GOT3 (cell line): Measurements from ENCODE around the gene OIT3.

ENCODE experiments used
- DNase-seq: peaks from one replicate; lab custom pipeline; 2025; ENCODE audit warnings: mixed read lengths; lab: John Stamatoyannopoulos, UW

Gene OIT3

GRCh38 chr10:72893136-72893798 is at the start of gene OIT3:
TSS of gene OIT3 (plus strand) at chr10:72893739. CDS start at chr10:72893799, 60 bp downstream.
- no peak for DNase-seq

DNA sequence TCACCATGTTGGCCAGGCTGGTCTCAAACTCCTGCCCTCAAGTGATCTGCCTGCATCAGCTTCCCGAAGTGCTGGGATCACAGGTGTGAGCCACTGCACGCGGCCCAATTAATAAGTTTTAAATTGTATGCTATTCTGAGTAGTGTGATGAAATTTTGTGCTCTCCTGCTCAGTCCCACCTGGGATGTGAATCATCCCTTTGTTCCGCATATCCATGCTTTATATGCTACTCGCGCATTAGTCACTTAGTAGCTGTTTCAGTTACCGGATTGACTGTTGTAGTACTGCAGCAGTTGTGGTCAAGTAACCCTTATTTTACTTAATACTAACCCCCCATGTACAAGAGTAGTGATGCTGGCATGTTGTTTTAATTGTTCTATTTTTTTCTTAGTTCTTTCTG is 47.3 kb upstream of the OIT3 start:
- no peak for DNase-seq

DNA sequence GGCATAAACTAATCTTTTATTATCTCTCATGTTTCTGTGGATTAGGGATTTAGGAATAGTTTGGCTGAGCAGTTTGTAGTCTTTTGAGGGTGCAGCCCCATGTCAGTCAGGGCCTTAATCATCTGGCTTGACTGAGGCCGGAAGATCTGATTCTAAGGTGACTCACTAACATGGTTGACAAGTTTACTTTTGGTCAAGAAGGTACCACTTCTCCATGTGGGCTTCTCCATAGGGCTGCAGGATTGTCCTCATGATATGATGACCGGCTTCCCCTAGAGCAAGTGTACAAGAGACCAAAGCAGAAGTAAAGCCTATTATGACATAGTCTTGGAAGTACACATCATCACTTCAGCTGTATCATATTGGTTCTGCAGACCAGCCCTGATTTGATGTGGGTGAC is 45.9 kb upstream of the OIT3 start:
- DNase-seq, result no peak

DNA sequence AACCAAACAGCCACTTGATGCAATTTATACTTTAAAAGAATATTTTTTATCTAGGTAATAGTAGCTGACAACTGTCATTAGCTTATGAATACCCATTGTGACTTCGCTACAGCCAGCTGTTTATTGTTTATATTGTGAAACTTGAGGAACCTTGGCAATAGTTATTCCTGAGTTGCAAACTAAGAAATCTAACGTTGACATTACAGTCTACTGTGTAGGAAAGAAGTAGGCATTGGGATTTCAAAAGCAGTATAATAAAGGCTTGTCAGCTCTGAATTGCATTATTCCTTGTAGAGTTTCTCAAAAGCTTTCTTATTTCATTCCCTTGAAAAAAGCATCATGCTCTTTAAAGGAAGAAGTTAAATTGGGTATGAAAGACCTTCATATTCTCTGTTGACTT is 42.7 kb upstream of the OIT3 start:
- no peak for DNase-seq

DNA sequence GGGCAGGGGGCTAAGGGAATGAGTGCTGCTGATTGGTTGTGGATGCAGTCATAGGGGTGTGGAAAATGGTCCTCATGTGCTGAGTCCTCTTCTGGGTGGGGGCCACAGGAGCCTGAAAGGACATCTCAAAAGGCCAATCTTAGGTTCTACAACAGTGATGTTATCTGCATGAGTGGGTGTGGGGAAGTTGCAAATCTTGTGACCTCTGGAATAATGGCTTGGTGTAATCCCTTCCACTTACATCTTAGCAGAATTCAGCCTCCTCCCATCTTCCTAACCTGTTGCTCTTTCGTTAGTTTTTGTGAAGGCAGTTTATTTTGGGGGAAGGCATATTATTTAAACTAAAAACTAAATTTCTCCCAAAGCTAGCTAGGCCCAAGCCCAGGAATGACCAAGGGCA is 42.0 kb upstream of the OIT3 start:
- no peak for DNase-seq

DNA sequence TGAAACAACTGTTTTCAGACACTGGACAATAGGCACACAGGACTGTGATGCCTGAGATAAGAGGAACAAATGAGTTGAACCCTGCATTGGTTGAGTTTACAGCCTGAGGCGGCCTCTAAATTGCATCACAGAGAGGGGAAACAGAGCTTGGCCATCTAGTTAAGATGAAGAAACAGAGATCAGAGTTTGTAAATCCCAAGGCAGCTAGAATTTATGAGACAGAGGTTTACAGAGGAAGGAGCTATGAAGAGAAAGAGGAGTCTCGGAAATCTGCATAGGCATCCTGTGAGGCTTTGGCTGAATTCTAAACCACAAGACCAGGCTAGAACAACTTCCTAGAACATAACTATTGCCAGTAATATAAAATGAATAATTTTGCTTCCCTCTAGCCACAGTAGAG is 41.0 kb upstream of the OIT3 start:
- no peak for DNase-seq

GRCh38 chr10:72855129-72855528 is 38.4 kb upstream of the OIT3 start:
- no peak for DNase-seq

DNA sequence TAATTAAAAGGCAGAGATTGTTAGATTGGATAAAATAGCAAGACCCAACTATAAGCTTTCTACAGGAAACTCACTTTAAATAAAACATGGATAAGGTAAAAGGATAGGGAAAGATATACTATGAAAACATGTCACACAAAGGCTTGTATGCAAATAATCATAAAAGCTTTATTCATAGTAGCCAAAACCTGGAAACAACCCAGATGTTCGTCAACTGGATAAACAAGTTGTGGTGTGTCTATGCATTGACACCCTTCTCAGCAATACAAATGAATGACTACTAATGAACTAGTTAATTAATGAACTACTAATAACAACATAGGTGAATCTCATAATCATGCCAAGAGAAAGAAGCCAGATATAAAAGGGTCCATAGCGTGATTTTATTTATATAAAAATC is 37.7 kb upstream of the OIT3 start:
- DNase-seq, result no peak

GRCh38 chr10:72858067-72858466 is 35.5 kb upstream of the OIT3 start:
- DNase-seq, result no peak

DNA sequence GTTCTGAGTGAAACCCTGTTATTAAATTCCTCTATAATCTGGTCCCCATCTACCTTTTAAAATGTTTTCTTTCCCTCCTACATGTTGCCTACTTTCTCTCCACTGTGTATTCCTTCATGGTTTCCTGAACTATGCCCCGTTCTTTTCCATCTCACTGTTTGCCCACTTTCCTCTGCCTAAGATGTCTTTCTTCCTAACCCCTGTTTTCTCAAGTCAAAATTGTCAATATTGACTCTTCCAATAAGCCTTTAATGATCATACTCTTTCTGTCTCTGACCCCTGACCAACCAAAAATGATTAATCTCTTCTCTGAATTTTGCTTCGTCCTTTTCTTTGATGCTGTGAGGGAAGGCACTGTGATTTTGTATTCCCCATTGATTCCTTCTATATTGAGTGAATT is 30.6 kb upstream of the OIT3 start:
- no peak for DNase-seq

DNA sequence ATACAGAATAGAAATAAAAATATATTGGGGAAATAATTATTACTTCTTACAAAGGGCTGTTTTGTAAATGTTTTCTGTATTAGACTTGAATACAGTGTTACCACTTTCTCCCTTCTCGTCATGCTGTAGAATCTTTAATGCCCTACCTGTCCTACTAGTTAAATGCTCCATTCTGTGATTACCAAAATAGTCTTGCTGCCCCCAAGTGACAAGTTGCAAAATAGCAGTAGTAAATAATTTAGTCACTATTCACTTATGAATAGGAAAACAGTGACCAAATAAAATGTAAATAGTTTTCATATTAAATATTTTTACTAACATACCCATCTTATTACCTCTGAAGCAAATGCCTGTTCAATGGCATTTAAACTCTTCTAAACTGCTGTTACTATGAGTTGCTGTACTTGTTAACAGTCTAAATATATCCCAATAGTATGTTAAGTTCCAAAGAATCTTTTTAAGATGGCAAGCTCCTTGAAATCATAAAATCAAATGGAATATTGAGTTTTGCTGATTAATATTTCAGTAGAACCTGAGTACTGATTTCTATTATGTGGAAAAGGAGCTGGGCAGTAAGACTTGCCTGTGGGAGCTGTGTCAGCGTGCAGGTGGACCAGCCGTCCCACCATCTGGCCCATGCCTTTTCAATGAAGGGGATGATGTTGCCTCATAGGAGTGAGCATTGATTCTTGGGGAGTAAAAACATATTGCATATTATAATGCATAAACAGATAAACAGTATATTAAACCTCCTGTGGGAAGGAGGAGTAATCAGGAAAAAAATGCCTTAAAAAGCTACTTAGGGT is 18.1 kb upstream of the OIT3 start:
- no peak for DNase-seq

- DNase-seq, result no peak
Measured at GRCh38 chr10:72879245-72879644, 14.3 kb upstream of the OIT3 start.

- no peak for DNase-seq
Measured at GRCh38 chr10:72881291-72881690, 12.2 kb upstream of the OIT3 start.

DNA sequence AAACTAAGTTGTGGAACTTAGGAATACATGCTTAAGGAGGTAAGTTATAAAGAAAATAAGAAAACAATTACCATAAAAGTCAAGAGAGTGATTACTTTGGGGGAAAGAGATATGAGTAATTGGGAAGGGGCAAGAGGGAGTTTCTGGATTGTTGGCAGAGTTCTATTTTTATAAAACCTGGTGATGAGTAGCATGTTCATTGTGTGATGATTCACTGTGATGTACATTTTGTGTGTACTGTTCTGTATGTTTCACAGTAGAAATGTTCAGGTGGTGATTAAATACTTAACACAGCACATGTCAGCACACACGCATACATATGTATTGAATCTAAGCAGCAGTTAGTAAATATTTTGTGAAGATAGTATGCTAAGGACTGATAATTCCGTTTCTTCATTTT is 9.7 kb upstream of the OIT3 start:
- no peak for DNase-seq

GRCh38 chr10:72885953-72886352 is 7.6 kb upstream of the OIT3 start:
- DNase-seq, result no peak

- DNase-seq, result no peak
Measured at GRCh38 chr10:72886621-72887020, 6.9 kb upstream of the OIT3 start.

DNA sequence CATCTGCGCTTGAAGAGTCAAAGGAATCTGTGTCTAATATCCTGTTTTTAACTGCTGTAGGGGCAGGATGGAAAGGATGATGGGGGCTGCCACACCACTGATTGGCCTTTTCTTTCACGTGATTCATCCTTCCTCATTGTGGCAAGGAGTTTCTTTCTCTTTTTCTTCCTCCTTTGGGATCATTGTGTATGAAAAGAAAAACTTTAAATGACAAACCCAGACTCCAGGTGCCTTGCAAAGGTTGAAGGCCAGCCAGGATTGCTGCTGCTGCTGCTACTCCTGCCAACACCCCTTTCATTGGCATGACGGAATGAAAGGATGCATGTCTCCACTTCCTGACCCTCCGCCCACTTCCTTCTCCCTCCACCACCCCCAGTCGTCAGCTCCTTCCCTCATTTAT is 6.5 kb upstream of the OIT3 start:
- DNase-seq, result no peak

GRCh38 chr10:72888151-72888638 is 5.3 kb upstream of the OIT3 start:
- DNase-seq, result no peak

DNA sequence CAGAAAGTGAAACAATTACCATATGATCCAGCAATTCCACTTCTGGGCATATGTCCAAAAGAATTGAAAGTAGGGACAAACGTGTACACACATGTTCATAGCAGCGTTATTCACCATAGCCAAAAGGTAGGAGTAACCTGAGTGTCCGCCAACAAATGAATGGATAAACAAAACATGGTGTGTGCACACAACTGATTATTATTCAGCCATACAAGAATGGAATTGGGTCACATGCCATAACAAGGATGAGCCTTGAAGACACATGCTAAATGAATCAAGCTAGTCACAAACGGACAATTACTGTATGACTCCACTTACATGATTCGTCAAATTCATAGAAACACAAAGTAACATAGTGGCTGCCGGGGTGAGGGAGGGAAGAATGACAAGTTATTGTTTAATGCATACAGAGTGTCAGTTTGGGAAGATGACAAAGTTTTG is 4.1 kb upstream of the OIT3 start:
- DNase-seq, result no peak

GRCh38 chr10:72890086-72890485 is 3.5 kb upstream of the OIT3 start:
- DNase-seq, result no peak

DNA sequence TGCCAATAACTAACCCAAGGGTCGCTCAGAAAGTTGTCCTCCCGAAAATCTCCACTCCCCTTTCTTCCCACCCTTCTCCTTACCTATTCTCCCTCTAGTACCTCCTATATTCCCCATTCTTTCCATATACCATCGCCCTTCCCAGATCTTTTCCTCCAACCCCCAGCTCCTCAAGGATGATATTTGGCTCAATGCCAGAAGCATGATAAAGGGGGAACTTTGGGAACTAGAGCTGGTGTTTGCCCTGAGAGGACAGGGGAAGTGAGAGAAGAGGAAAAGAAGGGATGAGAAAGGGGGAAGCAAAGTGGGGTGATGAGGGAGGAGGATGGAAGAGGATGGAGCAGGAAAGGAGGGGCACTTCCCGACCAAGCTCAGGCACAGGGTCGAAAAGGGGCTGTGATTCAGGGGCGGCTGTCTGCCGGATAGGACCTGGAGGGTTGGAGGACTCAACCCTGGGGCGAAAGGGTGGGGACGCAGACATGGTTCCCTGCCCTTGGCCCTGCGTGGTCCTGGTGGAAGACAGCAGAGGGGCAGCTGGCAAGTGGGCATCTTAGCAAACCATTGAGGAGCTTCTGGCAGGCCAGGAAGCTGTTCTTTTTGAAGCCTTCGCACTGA is 1.8 kb downstream of the OIT3 start:
- no peak for DNase-seq

- no peak for DNase-seq
Measured at GRCh38 chr10:72898616-72899015, 5.1 kb downstream of the OIT3 start.

- DNase-seq, result no peak
Measured at GRCh38 chr10:72899545-72899944, 6.0 kb downstream of the OIT3 start.
